K562 (cell line): ENCODE measurements around the gene BID. TPM values are rescaled to one million over a fixed set of nuclear protein-coding genes. Genes with fewer than 3 reads are reported as not detected.

Experiments used
- ATAC-seq: fragments of 200-7000 bp; cut with Tn5 transposase; 3 replicates; pipeline ENCODE4 v1.9.1; 2020; ENCODE audit warnings: moderate library complexity
- BruUV-seq: library from RNA; stranded (reverse); fragments of 400-500 nt; replicated peaks from 2 replicates; lab custom pipeline; 2021; lab: Mats Ljungman, UMichigan
- CTCF ChIA-PET: fragments of 300-600 bp; formaldehyde crosslinking; extraction: SDS; loops from one replicate; lab custom pipeline; 2021; ENCODE audit warnings: low intra/inter-chr PET ratio; lab: Yijun Ruan, JAX
- POLR2A ChIA-PET: fragments of 300-600, 350-650 bp; sonication (Branson Sonifier 250); formaldehyde crosslinking; extraction: SDS; loops from one replicate; lab custom pipeline; 2021; ENCODE audit warnings: antibody characterized with exemption, inconsistent platforms; lab: Yijun Ruan, JAX
- DNase-seq, 4 experiments: peaks; one replicate each; pipeline versions ENCODE4 v3.0.0 to v3.0.0-alpha.2; 2011 to 2018; ENCODE audit warnings: low spot score in 3 of 4, mixed read lengths in 3 of 4; ENCODE audit errors: extremely low read depth in 1 of 4
- FAIRE-seq: peaks from 2 replicates; lab custom pipeline; 2011; peaks lifted over from hg19 to GRCh38; lab: Jason Lieb, UNC
- H2AFZ ChIP-seq: 2 replicates; pipeline ENCODE4 v1.6.0; 2011; ENCODE audit warnings: low read depth, low read length, control low read depth, inconsistent platforms
- H3K27ac ChIP-seq: fragments of 200-600 bp; 3 replicates; pipeline ENCODE4 v1.8.0; 2011; ENCODE audit warnings: low read depth, mild to moderate bottlenecking, control low read depth, inconsistent platforms, low read length, moderate library complexity, mixed read lengths; ENCODE audit errors: extremely low read depth
- H3K27me3 ChIP-seq, 2 experiments: fragments of 300-600 bp in 1 of 2; 2 replicates in 1 of 2; 3 replicates in 1 of 2; pipeline versions ENCODE4 v1.6.0 to v1.8.0; 2011; ENCODE audit warnings: inconsistent platforms in 2 of 2, low read length in 2 of 2, mild to moderate bottlenecking in 1 of 2, mixed read lengths in 1 of 2, moderate library complexity in 1 of 2; ENCODE audit not compliant: control insufficient read depth in 2 of 2, insufficient read depth in 2 of 2
- H3K36me3 ChIP-seq: fragments of 300-600 bp; 3 replicates; pipeline ENCODE4 v1.8.0; 2011; ENCODE audit warnings: mild to moderate bottlenecking, low read length, inconsistent platforms; ENCODE audit not compliant: control insufficient read depth, insufficient read depth
- H3K4me1 ChIP-seq, 2 experiments: fragments of 200-600 bp in 1 of 2; replicated peaks in 1 of 2; 2 replicates in 1 of 2; 3 replicates in 1 of 2; pipeline versions ENCODE4 v1.5.1 to v1.8.0; 2011; ENCODE audit warnings: inconsistent platforms in 2 of 2, low read length in 2 of 2, mild to moderate bottlenecking in 1 of 2, mixed read lengths in 1 of 2, moderate library complexity in 1 of 2; ENCODE audit not compliant: control insufficient read depth in 2 of 2, insufficient read depth in 2 of 2
- H3K4me2 ChIP-seq: 2 replicates; pipeline ENCODE4 v1.6.1; 2011; ENCODE audit warnings: low read length, control low read depth, inconsistent platforms, mixed read lengths; ENCODE audit not compliant: insufficient read depth
- H3K4me3 ChIP-seq: fragments of 200-600 bp; sonication (generic), shearing (Covaris generic); 2 replicates; pipeline ENCODE4 v1.5.1; 2016; ENCODE audit warnings: control low read depth, inconsistent platforms
- H3K79me2 ChIP-seq: fragments of 200-600 bp; 3 replicates; pipeline ENCODE4 v1.8.0; 2011; ENCODE audit warnings: low read length, inconsistent platforms; ENCODE audit not compliant: control insufficient read depth, insufficient read depth
- H3K9ac ChIP-seq, 2 experiments: 2 replicates each; pipeline versions ENCODE4 v1.6.0 to v1.6.1; 2011; ENCODE audit warnings: low read depth in 2 of 2, low read length in 2 of 2, control low read depth in 1 of 2, inconsistent platforms in 1 of 2, mild to moderate bottlenecking in 1 of 2, mixed read lengths in 1 of 2; ENCODE audit not compliant: insufficient read depth in 1 of 2
- H3K9me1 ChIP-seq: one replicate; pipeline ENCODE4 v1.6.0; 2011; ENCODE audit warnings: inconsistent platforms, mild to moderate bottlenecking, low read length, moderate library complexity; ENCODE audit not compliant: control insufficient read depth, insufficient read depth
- H3K9me3 ChIP-seq: replicated peaks from 2 replicates; pipeline ENCODE4 v1.5.1; 2011; ENCODE audit warnings: low read depth, low read length, inconsistent platforms; ENCODE audit not compliant: control insufficient read depth, insufficient read depth
- H4K20me1 ChIP-seq: replicated peaks from 2 replicates; pipeline ENCODE4 v1.6.1; 2011; ENCODE audit warnings: low read length, inconsistent platforms, mixed read lengths; ENCODE audit not compliant: control insufficient read depth, insufficient read depth
- CBFB ChIP-seq: sonication (generic); formaldehyde crosslinking; IDR thresholded peaks from 2 replicates; pipeline ENCODE4 v1.4.0; 2020; ENCODE audit warnings: mild to moderate bottlenecking, missing genetic modification reagents
- DIDO1 ChIP-seq: fragments of 450-650 bp; IDR thresholded peaks from 2 replicates; pipeline ENCODE4 v1.6.1; 2016; ENCODE audit warnings: low read depth, missing biosample characterization, missing genetic modification characterization
- WGBS: fragments of 100-300 bp; shearing (Covaris generic); methylation state at CpG from one replicate; pipeline ENCODE4 v1.1.6; 2016; ENCODE audit warnings: low coverage, mixed read lengths; ENCODE audit not compliant: insufficient coverage; ENCODE audit errors: missing lambda C conversion rate; 5-methylcytosine and 5-hydroxymethylcytosine counted together
- in situ Hi-C: fragments of 300-500 bp; cut with MboI; formaldehyde crosslinking; loops from 4 replicates; pipeline ENCODE4 v1.15.0; 2018; ENCODE audit warnings: inconsistent platforms, mixed read lengths
- intact Hi-C: fragments of 100-400 bp; cut with micrococcal nuclease; formaldehyde crosslinking; loops from 2 replicates; pipeline ENCODE4 v1.14.2; 2022
- polyA plus RNA-seq, 8 experiments: library from polyadenylated mRNA; depleted of rRNA in 4 of 8; stranded (reverse) in 5 of 8; unstranded in 3 of 8; fragments of >200 nt; fragmentation: Nextera tagmentation in 2 of 8; fragmentation: Illumina TruSeq in 1 of 8; extraction: Ambion mirVana in 2 of 8; extraction: Trizol in 1 of 8; gene quantifications; 2 replicates each; pipeline versions ENCODE4 v1.2.1 to v1.2.3, GENCODE V29; 2011 to 2014; ENCODE audit warnings: inconsistent platforms in 1 of 8, missing spikeins in 1 of 8
- total RNA-seq, 7 experiments: library from RNA; depleted of rRNA in 6 of 7; stranded (reverse); fragments of >200 nt in 6 of 7; fragmentation: Illumina TruSeq in 2 of 7; extraction: Trizol in 2 of 7; gene quantifications; 2 replicates each; pipeline versions ENCODE4 v1.2.1 to v1.2.3, GENCODE V29; 2011 to 2021; ENCODE audit warnings: low replicate concordance in 1 of 7
- TF ChIP-seq, protein P1 (sequence below): sonication (generic); IDR thresholded peaks from 2 replicates; pipeline ENCODE4 v1.6.1; 2016

Gene BID
- total and polyA plus RNA-seq, 9 of the 15 experiments (the other 6 are each of a cell fraction or from before 2014, with no cell fraction given): 5.2 to 209 (median 63.7) TPM

- H3K4me1 ChIP-seq: peaks cover 13 to 60% of the 10 kb centered on the region in 2 experiments
- CTCF ChIA-PET: no interaction called here
- H3K4me2 ChIP-seq: no peak overlapping the region
- H3K36me3 ChIP-seq: peaks cover 18% of the 10 kb centered on the region; the same call in 2 of the 3 replicates
- ATAC-seq: no peak
- intact Hi-C loops: loop anchor here (10.0 kb wide), 1 partner anchor 294 kb away; no protein-coding TSS in a partner anchor
- H3K4me3 ChIP-seq: no peak overlapping the region
- no peak for TF ChIP-seq DIDO1 (tag)
- TF ChIP-seq, protein P1, sequence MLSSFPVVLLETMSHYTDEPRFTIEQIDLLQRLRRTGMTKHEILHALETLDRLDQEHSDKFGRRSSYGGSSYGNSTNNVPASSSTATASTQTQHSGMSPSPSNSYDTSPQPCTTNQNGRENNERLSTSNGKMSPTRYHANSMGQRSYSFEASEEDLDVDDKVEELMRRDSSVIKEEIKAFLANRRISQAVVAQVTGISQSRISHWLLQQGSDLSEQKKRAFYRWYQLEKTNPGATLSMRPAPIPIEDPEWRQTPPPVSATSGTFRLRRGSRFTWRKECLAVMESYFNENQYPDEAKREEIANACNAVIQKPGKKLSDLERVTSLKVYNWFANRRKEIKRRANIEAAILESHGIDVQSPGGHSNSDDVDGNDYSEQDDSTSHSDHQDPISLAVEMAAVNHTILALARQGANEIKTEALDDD: no peak
- TF ChIP-seq CBFB (CRISPR knock-in tag): no peak
- FAIRE-seq: no peak
- H3K79me2 ChIP-seq: peaks cover 72% of the 10 kb centered on the region
- in situ Hi-C loops: no loop called here
- 85% methylated on average over 19 of the region's 19 CpGs for WGBS
- no peak for DNase-seq
- peaks cover 47% of the 10 kb centered on the region for H4K20me1 ChIP-seq
- peak overlapping the region in 1 of 2 experiments; percentile 67; a peak in 1 of 4 replicates for H3K9ac ChIP-seq
- no peak overlapping the region for H2AFZ ChIP-seq
- POLR2A ChIA-PET: interaction anchor here (0.6 to 7.0 kb wide), 8 partner anchors 9 to 282 kb away, joined by 3 to 54 read pairs (median 3); no protein-coding TSS in a partner anchor
- H3K9me1 ChIP-seq: no peaks in the 10 kb centered on the region
- H3K9me3 ChIP-seq: no peaks in the 10 kb centered on the region
- no peaks in the 10 kb centered on the region for H3K27me3 ChIP-seq
- no TSS peak for BruUV-seq
- no peak overlapping the region for H3K27ac ChIP-seq
These were observed 3.8 kb downstream of the BID start for GRCh38 chr22:17770180-17771077.
